ENCODE results near the gene CACNA1C.

DNA sequence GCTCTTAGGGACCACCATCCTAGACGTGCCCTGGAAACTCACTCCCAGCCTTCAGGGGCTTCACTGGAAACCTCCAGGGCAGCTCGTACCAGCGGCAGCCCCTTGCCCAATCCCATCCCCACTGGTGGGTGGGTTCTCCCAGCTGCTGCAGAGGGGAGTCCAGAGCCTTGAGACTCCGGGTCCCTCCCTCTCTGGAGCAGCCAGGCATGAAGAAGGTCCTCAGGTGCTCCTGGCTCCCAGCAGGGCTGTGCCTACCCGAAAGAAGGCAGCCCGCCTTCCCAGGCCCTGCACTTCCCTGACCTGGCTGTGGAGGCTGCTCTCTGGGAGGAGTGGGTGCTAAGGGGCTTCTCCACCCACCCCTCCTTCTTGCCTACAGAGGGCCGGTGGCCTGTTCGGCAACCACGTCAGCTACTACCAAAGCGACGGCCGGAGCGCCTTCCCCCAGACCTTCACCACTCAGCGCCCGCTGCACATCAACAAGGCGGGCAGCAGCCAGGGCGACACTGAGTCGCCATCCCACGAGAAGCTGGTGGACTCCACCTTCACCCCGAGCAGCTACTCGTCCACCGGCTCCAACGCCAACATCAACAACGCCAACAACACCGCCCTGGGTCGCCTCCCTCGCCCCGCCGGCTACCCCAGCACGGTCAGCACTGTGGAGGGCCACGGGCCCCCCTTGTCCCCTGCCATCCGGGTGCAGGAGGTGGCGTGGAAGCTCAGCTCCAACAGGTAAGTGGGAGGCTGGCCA lies 626.5 kb downstream of the CACNA1C start:
- TF ChIP-seq, protein P1, sequence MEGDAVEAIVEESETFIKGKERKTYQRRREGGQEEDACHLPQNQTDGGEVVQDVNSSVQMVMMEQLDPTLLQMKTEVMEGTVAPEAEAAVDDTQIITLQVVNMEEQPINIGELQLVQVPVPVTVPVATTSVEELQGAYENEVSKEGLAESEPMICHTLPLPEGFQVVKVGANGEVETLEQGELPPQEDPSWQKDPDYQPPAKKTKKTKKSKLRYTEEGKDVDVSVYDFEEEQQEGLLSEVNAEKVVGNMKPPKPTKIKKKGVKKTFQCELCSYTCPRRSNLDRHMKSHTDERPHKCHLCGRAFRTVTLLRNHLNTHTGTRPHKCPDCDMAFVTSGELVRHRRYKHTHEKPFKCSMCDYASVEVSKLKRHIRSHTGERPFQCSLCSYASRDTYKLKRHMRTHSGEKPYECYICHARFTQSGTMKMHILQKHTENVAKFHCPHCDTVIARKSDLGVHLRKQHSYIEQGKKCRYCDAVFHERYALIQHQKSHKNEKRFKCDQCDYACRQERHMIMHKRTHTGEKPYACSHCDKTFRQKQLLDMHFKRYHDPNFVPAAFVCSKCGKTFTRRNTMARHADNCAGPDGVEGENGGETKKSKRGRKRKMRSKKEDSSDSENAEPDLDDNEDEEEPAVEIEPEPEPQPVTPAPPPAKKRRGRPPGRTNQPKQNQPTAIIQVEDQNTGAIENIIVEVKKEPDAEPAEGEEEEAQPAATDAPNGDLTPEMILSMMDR (conservative IDR thresholded peaks at IDR 0.05; ENCODE audit: low read depth, low read length), result no peak
- TF ChIP-seq EZH2 (IDR thresholded peaks at IDR 0.05; ENCODE audit: borderline replicate concordance, low read depth, low read length, poor library complexity, severe bottlenecking), result no peak

Data from A673 (cell line).